ENCODE results near the gene SDE2.
A peak's percentile ranks its signal among the peaks of the same experiment; 100 is the strongest.
"Not testable (repeated sequence)": the region's sequence is repeated elsewhere in the genome, so short reads cannot be mapped to it uniquely, and the experiment has no call there.

SDE2 gene

GRCh38 chr1:225979421-225979820, 19.7 kb downstream of the SDE2 start:
- no peak for DNase-seq (ENCODE audit: low read depth in 4 of 4, low spot score in 1 of 4)

- DNase-seq (ENCODE audit: low read depth in 4 of 4, low spot score in 1 of 4) = no peak
These were observed 21.0 kb downstream of the SDE2 start for GRCh38 chr1:225977937-225978748.

- DNase-seq (ENCODE audit: low read depth in 4 of 4, low spot score in 1 of 4) = not testable (repeated sequence)
These were observed 24.0 kb downstream of the SDE2 start for GRCh38 chr1:225975146-225975545.

GRCh38 chr1:225974454-225974853, 24.7 kb downstream of the SDE2 start:
- DNase-seq (ENCODE audit: low read depth in 4 of 4, low spot score in 1 of 4) = no peak

- DNase-seq (ENCODE audit: low read depth in 4 of 4, low spot score in 1 of 4) = no peak
These were observed 26.0 kb downstream of the SDE2 start for GRCh38 chr1:225973158-225973557.

GRCh38 chr1:225972344-225973152, 26.6 kb downstream of the SDE2 start:
- no peak for DNase-seq (ENCODE audit: low read depth in 4 of 4, low spot score in 1 of 4)

- not testable (repeated sequence) for DNase-seq (ENCODE audit: low read depth in 4 of 4, low spot score in 1 of 4)
These were observed 28.5 kb downstream of the SDE2 start for GRCh38 chr1:225970592-225971157.

- DNase-seq (ENCODE audit: low read depth in 4 of 4, low spot score in 1 of 4) = not testable (repeated sequence)
These were observed 29.4 kb downstream of the SDE2 start for GRCh38 chr1:225969751-225970150.

- no peak for DNase-seq (ENCODE audit: low read depth in 4 of 4, low spot score in 1 of 4)
These were observed 33.9 kb downstream of the SDE2 start for GRCh38 chr1:225965231-225965630.

- DNase-seq (ENCODE audit: low read depth in 4 of 4, low spot score in 1 of 4) = no peak
These were observed 35.2 kb downstream of the SDE2 start for GRCh38 chr1:225963735-225964530.

- peak; percentile 41 to 53 (median 50) for DNase-seq (ENCODE audit: low read depth in 4 of 4, low spot score in 1 of 4)
These were observed 36.6 kb downstream of the SDE2 start for GRCh38 chr1:225962440-225962975.

- DNase-seq (ENCODE audit: low read depth in 4 of 4, low spot score in 1 of 4) = no peak
These were observed 37.3 kb downstream of the SDE2 start for GRCh38 chr1:225961659-225962439.

GRCh38 chr1:225958041-225958440, 41.1 kb downstream of the SDE2 start:
- no peak for DNase-seq (ENCODE audit: low read depth in 4 of 4, low spot score in 1 of 4)

GRCh38 chr1:225954753-225955152, 44.4 kb downstream of the SDE2 start:
- DNase-seq (ENCODE audit: low read depth in 4 of 4, low spot score in 1 of 4) = no peak

GRCh38 chr1:225953315-225953714, 45.8 kb downstream of the SDE2 start:
- DNase-seq (ENCODE audit: low read depth in 4 of 4, low spot score in 1 of 4) = no peak

- no peak for DNase-seq (ENCODE audit: low read depth in 4 of 4, low spot score in 1 of 4)
These were observed 48.1 kb downstream of the SDE2 start for GRCh38 chr1:225950905-225951497.

GRCh38 chr1:225949041-225949440, 50.1 kb downstream of the SDE2 start:
- DNase-seq (ENCODE audit: low read depth in 4 of 4, low spot score in 1 of 4) = no peak

- DNase-seq (ENCODE audit: low read depth in 4 of 4, low spot score in 1 of 4) = no peak
These were observed 52.3 kb downstream of the SDE2 start for GRCh38 chr1:225946803-225947202.

GRCh38 chr1:225946082-225946620, 53.0 kb downstream of the SDE2 start:
- no peak for DNase-seq (ENCODE audit: low read depth in 4 of 4, low spot score in 1 of 4)

Data from stimulated activated CD4-positive, alpha-beta T cell treated with anti-CD3 and anti-CD28 coated beads, Interleukin-1b, Interleukin-23, amount 100 ng/mL, for 24 hours (primary cell).